ENCODE measurements around the gene CGB8. TPM values are rescaled to one million over a fixed set of nuclear protein-coding genes. Genes with fewer than 3 reads are reported as not detected.
"Not testable (repeated sequence)": the region's sequence is repeated elsewhere in the genome, so short reads cannot be mapped to it uniquely, and the experiment has no call there.

CGB8 gene
- total RNA-seq, 1 donor: not detected

DNA sequence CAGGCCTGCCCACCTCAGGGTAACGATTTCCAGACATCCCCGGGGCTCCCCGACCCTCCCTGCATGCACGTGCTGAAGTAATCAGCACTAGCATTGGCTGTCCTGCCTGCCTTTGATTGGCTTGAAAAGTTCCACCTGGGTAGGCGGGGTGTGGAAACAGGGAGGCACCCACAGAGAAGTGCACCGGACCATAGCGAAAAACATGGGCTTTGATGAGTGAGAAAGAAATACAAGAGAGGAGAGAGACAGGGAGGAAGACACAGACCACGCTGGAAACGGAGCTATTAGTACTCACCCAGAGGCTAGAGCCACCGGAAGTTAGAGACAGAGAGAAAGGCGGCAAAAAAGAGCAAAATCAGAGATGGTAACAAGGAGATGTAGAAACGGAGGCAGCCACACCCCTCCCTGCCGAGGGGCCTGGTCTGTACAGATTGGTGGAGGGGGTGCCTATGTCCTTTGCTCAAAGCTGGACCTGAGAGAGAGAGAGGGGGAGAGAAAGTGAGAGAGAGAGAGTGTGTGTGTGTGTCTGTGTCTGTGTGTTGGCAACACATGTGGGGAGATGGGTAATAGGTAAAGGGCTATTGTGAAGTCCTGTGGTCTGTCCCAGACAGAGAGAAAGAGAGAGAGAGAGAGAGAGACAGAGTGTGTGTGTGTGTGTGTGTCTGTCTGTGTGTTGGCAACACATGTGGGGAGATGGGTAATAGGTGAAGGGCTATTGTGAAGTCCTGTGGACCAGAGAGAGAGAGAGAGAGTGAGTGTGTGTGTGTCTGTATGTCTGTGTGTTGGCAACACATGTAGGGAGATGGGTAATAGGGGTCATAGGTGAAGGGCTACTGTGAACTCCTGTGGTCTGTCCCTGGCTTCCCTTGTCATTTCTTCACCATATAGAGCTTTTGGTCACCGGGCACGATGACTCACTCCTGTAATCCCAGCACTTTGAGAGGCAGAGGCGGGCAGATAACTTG lies 27.7 kb downstream of the CGB8 start:
- no peak overlapping the region for H3K4me3 ChIP-seq (ENCODE audit: low read depth, low read length)
- TF ChIP-seq, protein P1, sequence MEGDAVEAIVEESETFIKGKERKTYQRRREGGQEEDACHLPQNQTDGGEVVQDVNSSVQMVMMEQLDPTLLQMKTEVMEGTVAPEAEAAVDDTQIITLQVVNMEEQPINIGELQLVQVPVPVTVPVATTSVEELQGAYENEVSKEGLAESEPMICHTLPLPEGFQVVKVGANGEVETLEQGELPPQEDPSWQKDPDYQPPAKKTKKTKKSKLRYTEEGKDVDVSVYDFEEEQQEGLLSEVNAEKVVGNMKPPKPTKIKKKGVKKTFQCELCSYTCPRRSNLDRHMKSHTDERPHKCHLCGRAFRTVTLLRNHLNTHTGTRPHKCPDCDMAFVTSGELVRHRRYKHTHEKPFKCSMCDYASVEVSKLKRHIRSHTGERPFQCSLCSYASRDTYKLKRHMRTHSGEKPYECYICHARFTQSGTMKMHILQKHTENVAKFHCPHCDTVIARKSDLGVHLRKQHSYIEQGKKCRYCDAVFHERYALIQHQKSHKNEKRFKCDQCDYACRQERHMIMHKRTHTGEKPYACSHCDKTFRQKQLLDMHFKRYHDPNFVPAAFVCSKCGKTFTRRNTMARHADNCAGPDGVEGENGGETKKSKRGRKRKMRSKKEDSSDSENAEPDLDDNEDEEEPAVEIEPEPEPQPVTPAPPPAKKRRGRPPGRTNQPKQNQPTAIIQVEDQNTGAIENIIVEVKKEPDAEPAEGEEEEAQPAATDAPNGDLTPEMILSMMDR (IDR thresholded peaks at IDR 0.05; ENCODE audit: insufficient read depth, low read length): no peak
- DNase-seq (ENCODE audit: low read depth): no peak

DNA sequence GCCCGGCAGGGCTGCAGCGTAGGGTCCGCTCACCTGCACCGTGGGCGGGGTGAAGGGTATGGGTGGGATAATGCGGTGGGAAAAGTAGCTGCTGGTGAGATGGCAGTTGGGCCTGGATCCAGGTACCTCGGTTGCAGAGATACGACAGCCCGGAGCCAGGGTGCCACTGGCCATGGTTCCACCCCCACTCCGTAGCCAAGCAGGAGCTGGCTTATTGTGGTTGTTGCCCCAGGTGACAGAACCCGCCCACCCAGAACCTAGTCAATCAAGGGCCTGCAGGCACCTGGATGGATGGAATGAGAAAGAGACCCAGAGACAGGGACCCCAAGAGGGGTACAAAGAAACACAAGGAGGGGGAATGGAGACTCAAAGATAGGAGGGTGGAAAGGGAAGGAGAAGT lies 28.6 kb downstream of the CGB8 start:
- H3K4me3 ChIP-seq (ENCODE audit: low read depth, low read length): no peak overlapping the region
- DNase-seq (ENCODE audit: low read depth): no peak

DNA sequence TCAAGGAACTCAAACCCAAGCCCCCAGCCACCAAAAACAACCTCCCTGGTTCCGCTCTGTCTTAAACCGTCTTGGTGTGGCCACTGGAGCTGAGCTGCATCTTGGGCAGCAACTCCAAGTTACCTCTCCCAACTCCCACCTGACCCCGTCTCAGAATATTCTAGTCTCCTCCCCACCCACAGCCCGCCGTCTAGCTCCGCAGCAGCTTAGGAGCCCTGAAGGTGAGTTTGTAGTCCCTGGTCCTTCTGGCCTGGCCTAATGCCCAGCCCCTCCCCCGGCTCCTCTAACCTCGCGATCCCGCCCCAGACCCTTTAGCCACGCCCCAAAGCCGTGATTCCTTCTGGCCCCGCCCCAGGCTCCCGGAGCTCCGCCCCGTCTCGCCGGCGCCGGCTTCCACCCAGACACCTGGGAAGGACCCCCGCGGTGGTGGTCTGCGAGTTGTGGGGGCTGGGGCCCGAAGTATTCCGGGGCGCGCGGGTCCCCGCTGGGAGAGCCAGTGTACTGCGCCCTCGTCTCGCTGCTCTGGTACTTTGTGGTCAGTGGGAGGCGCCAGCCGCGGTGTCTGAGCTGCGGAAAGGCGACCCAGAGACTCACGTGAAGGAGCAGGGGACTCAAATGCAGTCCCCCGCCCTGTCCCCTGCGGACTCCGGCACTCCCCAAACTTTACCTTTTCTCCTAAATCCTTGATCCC lies 29.5 kb downstream of the CGB8 start:
- TF ChIP-seq, protein P1 (IDR thresholded peaks at IDR 0.05; ENCODE audit: insufficient read depth, low read length): peak; percentile 7
- peak overlapping the region; percentile 9 for H3K4me3 ChIP-seq (ENCODE audit: low read depth, low read length)
- DNase-seq (ENCODE audit: low read depth): no peak

More for the DNA sequence above, 28.6 kb downstream of the CGB8 start:
- TF ChIP-seq, protein P1 (IDR thresholded peaks at IDR 0.05; ENCODE audit: insufficient read depth, low read length): no peak

DNA sequence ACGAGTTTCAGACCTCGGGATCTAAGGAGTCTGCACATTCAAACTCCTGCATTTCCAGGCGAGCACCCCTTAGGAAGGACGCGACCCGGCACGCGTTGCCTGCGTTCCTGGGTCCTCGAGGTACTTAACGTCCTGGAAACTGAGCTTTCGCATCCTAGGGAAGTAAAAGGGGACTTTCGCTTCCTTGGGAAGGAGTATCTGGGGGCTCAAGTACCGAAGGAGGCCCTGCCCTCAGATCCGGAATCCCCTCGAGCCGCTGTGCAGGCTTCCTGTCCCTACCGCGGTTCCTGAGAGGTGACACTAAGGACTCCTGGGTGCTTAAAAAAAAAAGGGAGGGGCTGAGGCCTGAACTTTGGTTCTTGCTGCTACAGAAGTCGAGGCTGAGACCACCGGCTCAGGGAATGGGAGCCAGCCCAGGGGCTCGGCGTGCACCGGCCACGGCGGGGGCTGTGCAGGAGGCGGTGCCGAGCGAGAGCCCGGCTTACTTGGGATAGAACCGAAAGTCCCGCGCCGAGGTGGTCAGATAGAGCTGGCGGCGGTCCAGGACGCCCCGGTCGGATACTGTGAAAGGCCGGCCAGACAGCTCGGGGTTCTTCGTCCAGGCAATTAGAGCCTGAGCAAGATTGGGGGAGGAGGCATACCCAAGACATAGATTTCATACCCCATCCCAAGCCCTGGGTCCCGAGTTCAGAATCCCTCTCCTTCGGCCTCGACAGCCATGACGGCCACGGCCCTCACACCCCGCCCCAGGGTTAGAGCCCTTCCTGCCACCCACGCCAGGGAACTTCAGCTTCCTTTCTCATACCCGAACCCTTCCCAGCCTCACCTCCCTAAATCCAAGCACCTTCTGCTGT lies 30.3 kb downstream of the CGB8 start:
- not testable (repeated sequence) for DNase-seq (ENCODE audit: low read depth)

DNA sequence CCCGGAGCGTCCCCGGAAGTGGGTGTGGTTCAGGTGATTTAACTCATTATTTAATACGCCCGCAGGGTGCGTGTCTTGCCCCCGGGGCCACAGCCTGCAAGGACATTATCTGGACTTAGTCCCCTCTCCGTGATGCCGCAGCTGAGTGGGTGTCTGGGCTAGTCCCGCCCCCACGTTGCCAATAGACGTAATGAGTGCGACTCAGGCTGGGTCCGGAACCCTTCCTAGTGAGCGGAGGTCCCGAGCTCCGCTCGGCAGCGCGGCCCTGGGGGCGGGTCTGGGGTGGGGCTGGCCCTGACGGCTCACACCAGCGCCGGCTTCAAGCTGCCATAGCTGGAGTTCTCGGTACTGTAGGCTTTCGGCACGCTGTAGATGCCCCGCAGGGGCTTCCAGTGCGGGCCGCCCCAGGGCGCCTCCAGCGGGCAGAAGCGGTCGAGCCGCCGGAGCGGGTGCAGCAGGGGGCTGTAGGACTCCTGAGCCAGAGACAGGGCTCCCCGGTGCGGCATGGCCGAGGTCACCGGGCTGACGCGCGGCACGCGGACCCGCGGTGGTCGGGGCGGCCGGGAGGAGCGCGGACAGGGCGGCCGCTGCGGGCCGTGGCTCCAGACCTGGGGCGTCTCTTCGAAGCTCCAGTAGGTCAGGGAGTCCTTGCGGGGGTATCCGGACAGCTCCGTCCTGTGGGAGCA lies 31.1 kb downstream of the CGB8 start:
- TF ChIP-seq, protein P1 (IDR thresholded peaks at IDR 0.05; ENCODE audit: insufficient read depth, low read length): peak; percentile 67
- peak overlapping the region; percentile 46 for H3K4me3 ChIP-seq (ENCODE audit: low read depth, low read length)
- DNase-seq (ENCODE audit: low read depth): peak; percentile 30

More for the DNA sequence above, 30.3 kb downstream of the CGB8 start:
- peak overlapping the region; percentile 46 for H3K4me3 ChIP-seq (ENCODE audit: low read depth, low read length)

DNA sequence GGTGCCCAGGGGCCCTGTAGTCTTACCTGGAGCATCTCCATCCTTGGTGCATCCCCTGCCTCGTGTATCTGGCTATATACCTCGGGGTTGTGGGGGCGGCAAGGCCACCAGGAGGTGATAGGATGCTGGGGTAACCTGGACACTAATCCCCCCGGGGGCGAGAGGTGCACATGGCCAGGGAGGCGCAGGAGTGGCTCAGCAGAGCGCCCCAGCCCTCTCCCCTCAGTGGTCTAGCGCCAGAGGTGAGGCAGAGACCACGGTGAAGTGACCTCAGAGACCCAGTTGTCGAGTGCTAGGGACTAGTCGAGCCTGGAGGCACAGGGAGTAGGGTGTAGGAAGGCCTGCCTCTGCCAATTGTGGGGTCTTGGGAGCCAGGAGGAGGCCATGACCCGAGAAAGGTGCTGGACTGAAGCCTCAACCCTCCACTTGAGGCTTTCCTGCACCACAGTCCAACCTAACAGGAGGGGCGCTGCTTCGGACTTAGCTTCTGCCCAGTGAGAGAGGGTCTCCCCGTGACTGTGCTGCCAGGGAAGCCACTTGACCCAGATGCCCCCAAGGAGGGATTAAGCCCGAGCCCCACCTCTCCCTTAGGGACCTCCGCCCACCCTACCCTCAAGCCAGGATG lies 31.8 kb downstream of the CGB8 start, which contains the start of gene LHB:
Gene LHB, minus strand, starts transcription at position 51 of the 625 bp plus-strand sequence. Its CDS starts 10 bp downstream, at position 41.
- DNase-seq (ENCODE audit: low read depth): no peak
- TF ChIP-seq, protein P1 (IDR thresholded peaks at IDR 0.05; ENCODE audit: insufficient read depth, low read length): no peak
- H3K4me3 ChIP-seq (ENCODE audit: low read depth, low read length): peak within 1 kb of the TSS; percentile 46

All from fibroblast of the aortic adventitia (primary cell).